CD14-positive monocyte (primary cell): ENCODE data around the gene SLCO3A1. TPM values are rescaled to one million over a fixed set of nuclear protein-coding genes. Genes with fewer than 3 reads are reported as not detected.

ENCODE experiments used
- DNase-seq, 3 donors: peaks; one replicate each; pipeline ENCODE4 v3.0.0-alpha.2; 2011 to 2022
- H2AFZ ChIP-seq: 2 replicates; pipeline ENCODE4 v1.6.0; 2012; ENCODE audit warnings: mild to moderate bottlenecking, low read depth, low read length, inconsistent platforms; ENCODE audit not compliant: insufficient read depth, poor library complexity, severe bottlenecking
- H3K27ac ChIP-seq, 2 donors: 1 replicate in 1 of 2; 2 replicates in 1 of 2; pipeline ENCODE4 v1.5.1; 2012 to 2013; ENCODE audit warnings: low read length in 2 of 2, control low read depth in 1 of 2, inconsistent platforms in 1 of 2, low read depth in 1 of 2, mild to moderate bottlenecking in 1 of 2
- H3K27me3 ChIP-seq, 2 donors: one replicate each; pipeline versions ENCODE4 v1.6.0 to v1.6.1; 2011 to 2013; ENCODE audit warnings: low read length in 2 of 2; ENCODE audit not compliant: control insufficient read depth in 2 of 2, insufficient read depth in 2 of 2
- H3K36me3 ChIP-seq, 2 donors: replicated peaks in 1 of 2; 1 replicate in 1 of 2; 2 replicates in 1 of 2; pipeline versions ENCODE4 v1.5.1 to v1.6.1; 2012 to 2013; ENCODE audit warnings: low read length in 2 of 2, control low read depth in 1 of 2, inconsistent platforms in 1 of 2, mild to moderate bottlenecking in 1 of 2; ENCODE audit not compliant: insufficient read depth in 2 of 2, control insufficient read depth in 1 of 2
- H3K4me1 ChIP-seq, 2 donors: 1 replicate in 1 of 2; 2 replicates in 1 of 2; pipeline versions ENCODE4 v1.5.1 to v1.6.1; 2012 to 2013; ENCODE audit warnings: low read length in 2 of 2, control low read depth in 1 of 2, inconsistent platforms in 1 of 2, mild to moderate bottlenecking in 1 of 2, moderate library complexity in 1 of 2; ENCODE audit not compliant: insufficient read depth in 2 of 2, control insufficient read depth in 1 of 2
- H3K4me2 ChIP-seq: replicated peaks from 2 replicates; pipeline ENCODE3; 2012; ENCODE audit warnings: low read length, moderate library complexity, mild to moderate bottlenecking; ENCODE audit not compliant: poor library complexity, severe bottlenecking; ENCODE audit errors: extremely low read depth
- H3K4me3 ChIP-seq, 3 experiments: fragments of 200-600 bp in 1 of 3; sonication (generic) in 1 of 3; replicated peaks in 1 of 3; 1 replicate in 2 of 3; 2 replicates in 1 of 3; pipeline ENCODE4 v1.5.1; 2011 to 2013; ENCODE audit warnings: low read length in 3 of 3, mild to moderate bottlenecking in 3 of 3, control low read depth in 2 of 3, low read depth in 2 of 3, inconsistent platforms in 1 of 3, moderate library complexity in 1 of 3
- H3K79me2 ChIP-seq: 2 replicates; pipeline ENCODE4 v1.6.0; 2012; ENCODE audit warnings: mild to moderate bottlenecking, control low read depth, inconsistent platforms, low read length, moderate library complexity; ENCODE audit not compliant: insufficient read depth
- H3K9ac ChIP-seq: 2 replicates; pipeline ENCODE4 v1.6.0; 2017; ENCODE audit warnings: low read length, mild to moderate bottlenecking; ENCODE audit not compliant: insufficient read depth, poor library complexity, severe bottlenecking
- H3K9me3 ChIP-seq, 2 donors: replicated peaks in 1 of 2; 1 replicate in 1 of 2; 2 replicates in 1 of 2; pipeline versions ENCODE4 v1.5.1 to v1.6.1; 2012 to 2013; ENCODE audit warnings: low read length in 2 of 2, control low read depth in 1 of 2; ENCODE audit not compliant: control insufficient read depth in 1 of 2, insufficient read depth in 1 of 2
- H4K20me1 ChIP-seq: 2 replicates; pipeline ENCODE4 v1.6.0; 2012; ENCODE audit warnings: mild to moderate bottlenecking, low read length, control low read depth, moderate library complexity; ENCODE audit not compliant: insufficient read depth
- H3K27ac Mint-ChIP-seq, 7 donors: one replicate each; pipeline ENCODE4 v1.8.0; 2020; ENCODE audit warnings: mild to moderate bottlenecking in 7 of 7, mixed read lengths in 7 of 7, moderate library complexity in 6 of 7, inconsistent platforms in 2 of 7
- H3K27me3 Mint-ChIP-seq, 3 donors: one replicate each; pipeline ENCODE4 v1.8.0; 2021 to 2022; ENCODE audit warnings: low read depth in 3 of 3, mild to moderate bottlenecking in 3 of 3, mixed read lengths in 3 of 3, moderate library complexity in 3 of 3, inconsistent platforms in 1 of 3
- H3K36me3 Mint-ChIP-seq, 2 donors: one replicate each; pipeline ENCODE4 v1.8.0; 2020; ENCODE audit warnings: mixed read lengths in 2 of 2, inconsistent platforms in 1 of 2, mild to moderate bottlenecking in 1 of 2
- H3K4me1 Mint-ChIP-seq: one replicate; pipeline ENCODE4 v1.8.0; 2020; ENCODE audit warnings: mild to moderate bottlenecking, mixed read lengths
- H3K4me3 Mint-ChIP-seq, 2 donors: one replicate each; pipeline ENCODE4 v1.8.0; 2020; ENCODE audit warnings: mild to moderate bottlenecking in 2 of 2, mixed read lengths in 2 of 2, moderate library complexity in 1 of 2
- H3K9me3 Mint-ChIP-seq, 7 donors: one replicate each; pipeline ENCODE4 v1.8.0; 2020 to 2022; ENCODE audit warnings: mixed read lengths in 7 of 7, mild to moderate bottlenecking in 6 of 7, moderate library complexity in 6 of 7, inconsistent platforms in 2 of 7
- WGBS: methylation state at CpG from one replicate; pipeline ENCODE4 v1.1.5; 2013; ENCODE audit warnings: missing lambda C conversion rate; ENCODE audit not compliant: insufficient coverage; 5-methylcytosine and 5-hydroxymethylcytosine counted together
- intact Hi-C, 2 donors: fragments of 100-400 bp; cut with micrococcal nuclease; formaldehyde crosslinking; loops; one replicate each; pipeline versions ENCODE4 v1.15.0 to v1.15.1; 2023
- polyA plus RNA-seq, 3 donors: library from polyadenylated mRNA; depleted of rRNA in 1 of 3; unstranded in 2 of 3; stranded (reverse) in 1 of 3; fragments of 300-500 nt in 2 of 3; fragments of >200 nt in 1 of 3; fragmentation: Illumina TruSeq in 2 of 3; gene quantifications; 1 replicate in 2 of 3; 2 replicates in 1 of 3; pipeline ENCODE4 v1.2.3, GENCODE V29; 2012 to 2021
- TF ChIP-seq, protein P1 (sequence below): fragments of 200-600 bp; IDR thresholded peaks from one replicate; pipeline ENCODE4 v1.8.0; 2022; ENCODE audit warnings: antibody characterized with exemption, mild to moderate bottlenecking

Gene SLCO3A1
- polyA plus RNA-seq, 3 donors: 53.7 to 76.2 (median 62.8) TPM

DNA sequence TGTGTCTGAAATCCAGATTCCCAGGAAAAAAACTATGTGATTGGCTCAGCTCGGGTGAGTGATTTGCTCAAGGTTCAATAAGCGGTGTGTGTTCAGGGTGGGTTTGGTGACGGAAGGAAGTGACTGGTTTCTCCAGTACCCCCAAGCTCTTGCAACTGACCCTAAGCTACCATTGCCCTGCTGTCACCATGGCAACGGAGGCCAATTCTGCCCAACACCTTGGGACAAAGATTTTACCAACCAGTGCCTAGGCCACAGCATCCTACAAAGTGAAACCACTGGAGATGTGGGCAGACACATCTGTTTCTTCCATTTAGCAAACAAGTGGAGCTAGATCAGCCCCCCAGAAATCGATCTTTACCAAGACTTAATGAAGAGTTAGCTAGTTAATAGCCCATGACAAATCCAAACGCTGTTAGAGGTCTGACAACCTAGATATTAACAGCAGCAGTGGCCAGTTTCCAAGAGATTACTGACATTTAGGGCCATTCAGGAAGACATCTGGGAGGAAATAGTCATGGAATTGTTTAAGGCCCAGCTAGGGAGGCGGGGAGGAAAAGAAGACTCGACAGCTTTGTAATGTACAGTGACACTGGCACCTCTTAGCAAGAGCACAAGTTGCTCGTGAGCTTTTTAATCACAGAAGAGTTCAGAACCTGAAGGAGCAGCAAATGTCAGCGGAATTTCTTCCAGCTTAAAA lies 195.9 kb downstream of the SLCO3A1 start:
- intact Hi-C loops: no loop called here
- peaks cover 5% of the 10 kb centered on the region for H3K4me1 Mint-ChIP-seq
- H3K27ac ChIP-seq: no peak overlapping the region

DNA sequence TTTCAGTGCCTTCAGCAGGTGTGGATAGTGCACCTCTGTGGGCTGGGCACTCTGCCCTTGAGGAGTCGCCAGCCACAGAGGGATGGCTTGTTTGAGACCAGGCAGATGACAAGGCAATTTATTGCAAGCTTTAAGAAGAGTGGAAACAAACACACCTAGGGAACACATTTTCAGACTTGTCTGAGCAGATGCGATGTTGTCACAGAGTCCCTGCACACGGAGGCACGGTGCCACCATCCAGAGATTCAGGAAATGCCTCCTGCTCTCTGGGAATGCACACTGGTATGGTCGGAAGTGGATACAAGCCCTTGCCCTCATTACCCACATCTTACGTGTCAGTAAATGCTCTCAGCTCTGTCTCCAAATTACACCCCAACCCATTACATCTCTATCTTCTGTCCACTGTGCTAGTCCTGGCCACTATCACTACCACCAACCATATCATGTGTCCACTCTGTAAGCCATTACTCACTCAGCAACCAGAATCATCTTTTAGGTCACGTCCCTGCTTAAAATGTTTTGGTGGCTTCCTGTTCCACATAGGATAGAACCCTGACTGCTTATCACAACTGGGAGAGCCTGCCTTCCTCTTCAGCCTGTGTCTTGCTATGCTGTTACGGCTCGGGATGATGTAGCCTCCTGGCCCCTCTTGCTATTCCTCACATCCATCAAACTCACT lies 196.9 kb downstream of the SLCO3A1 start:
- H3K4me3 ChIP-seq: no peak overlapping the region
- TF ChIP-seq, protein P1, sequence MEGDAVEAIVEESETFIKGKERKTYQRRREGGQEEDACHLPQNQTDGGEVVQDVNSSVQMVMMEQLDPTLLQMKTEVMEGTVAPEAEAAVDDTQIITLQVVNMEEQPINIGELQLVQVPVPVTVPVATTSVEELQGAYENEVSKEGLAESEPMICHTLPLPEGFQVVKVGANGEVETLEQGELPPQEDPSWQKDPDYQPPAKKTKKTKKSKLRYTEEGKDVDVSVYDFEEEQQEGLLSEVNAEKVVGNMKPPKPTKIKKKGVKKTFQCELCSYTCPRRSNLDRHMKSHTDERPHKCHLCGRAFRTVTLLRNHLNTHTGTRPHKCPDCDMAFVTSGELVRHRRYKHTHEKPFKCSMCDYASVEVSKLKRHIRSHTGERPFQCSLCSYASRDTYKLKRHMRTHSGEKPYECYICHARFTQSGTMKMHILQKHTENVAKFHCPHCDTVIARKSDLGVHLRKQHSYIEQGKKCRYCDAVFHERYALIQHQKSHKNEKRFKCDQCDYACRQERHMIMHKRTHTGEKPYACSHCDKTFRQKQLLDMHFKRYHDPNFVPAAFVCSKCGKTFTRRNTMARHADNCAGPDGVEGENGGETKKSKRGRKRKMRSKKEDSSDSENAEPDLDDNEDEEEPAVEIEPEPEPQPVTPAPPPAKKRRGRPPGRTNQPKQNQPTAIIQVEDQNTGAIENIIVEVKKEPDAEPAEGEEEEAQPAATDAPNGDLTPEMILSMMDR: no peak
- no peaks in the 10 kb centered on the region for H3K36me3 ChIP-seq
- H3K9ac ChIP-seq: no peak overlapping the region
- no peaks in the 10 kb centered on the region for H3K4me1 ChIP-seq
- H3K27me3 Mint-ChIP-seq: peaks cover 0 to 3% (median 2%) of the 10 kb centered on the region in 3 donors
- H3K4me3 Mint-ChIP-seq: no peak overlapping the region
- DNase-seq: no peak
- WGBS: 81% methylated on average over 9 of the region's 9 CpGs
- peaks cover 93% of the 10 kb centered on the region for H4K20me1 ChIP-seq
- peaks cover 2% of the 10 kb centered on the region for H3K4me1 Mint-ChIP-seq
- no peaks in the 10 kb centered on the region for H3K9me3 Mint-ChIP-seq
- H3K36me3 Mint-ChIP-seq: no peaks in the 10 kb centered on the region
- H3K27ac ChIP-seq: no peak overlapping the region
- no peak overlapping the region for H2AFZ ChIP-seq
- H3K9me3 ChIP-seq: no peaks in the 10 kb centered on the region
- peaks cover 82% of the 10 kb centered on the region for H3K79me2 ChIP-seq
- H3K27me3 ChIP-seq: no peaks in the 10 kb centered on the region
- intact Hi-C loops: no loop called here
- H3K27ac Mint-ChIP-seq: peak overlapping the region in 3 of 7 donors; percentile 2 to 70 (median 6)
- no peak overlapping the region for H3K4me2 ChIP-seq

More for the DNA sequence above, 195.9 kb downstream of the SLCO3A1 start:
- Mint-ChIP-seq H3K27me3 (peaks cover 0 to 3% (median 2%) of the 10 kb centered on the region in 3 donors), H3K27ac (peak overlapping the region in 1 of 7 donors; percentile 32), H3K9me3 (no peaks in the 10 kb centered on the region), H3K36me3 (peaks cover 0 to 3% of the 10 kb centered on the region in 2 donors), H3K4me3 (no peak overlapping the region)
- H3K4me1 ChIP-seq: no peaks in the 10 kb centered on the region
- no peak overlapping the region for H2AFZ ChIP-seq
- no peak overlapping the region for H3K4me3 ChIP-seq
- H3K27me3 ChIP-seq: no peaks in the 10 kb centered on the region
- H3K9ac ChIP-seq: no peak overlapping the region
- TF ChIP-seq, protein P1: no peak
- peaks cover 93% of the 10 kb centered on the region for H4K20me1 ChIP-seq
- no peak overlapping the region for H3K4me2 ChIP-seq
- DNase-seq: no peak
- 81% methylated on average over 7 of the region's 10 CpGs for WGBS
- H3K9me3 ChIP-seq: no peaks in the 10 kb centered on the region
- no peaks in the 10 kb centered on the region for H3K36me3 ChIP-seq
- H3K79me2 ChIP-seq: peaks cover 81% of the 10 kb centered on the region
